ENCODE results near the gene ST3GAL4.
"Not testable (repeated sequence)": the region's sequence is repeated elsewhere in the genome, so short reads cannot be mapped to it uniquely, and the experiment has no call there.

Gene ST3GAL4

DNA sequence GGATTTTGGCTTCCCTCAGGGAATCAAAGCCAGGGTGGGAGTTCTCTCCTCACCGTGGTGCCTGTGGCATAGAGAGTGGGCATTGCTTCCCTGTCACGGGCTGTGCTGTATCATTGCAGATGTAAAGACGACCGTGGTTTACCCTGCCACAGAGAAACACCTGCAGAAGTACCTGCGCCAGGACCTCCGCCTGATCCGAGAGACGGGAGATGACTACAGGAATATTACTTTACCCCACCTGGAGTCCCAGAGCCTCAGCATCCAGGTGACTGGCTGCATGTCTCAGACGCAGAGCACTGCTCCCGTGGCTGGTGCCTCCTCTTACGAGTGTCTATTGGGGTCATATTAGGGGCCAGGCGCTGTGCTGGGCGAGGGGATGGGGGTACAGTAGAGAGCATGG lies 24.2 kb upstream of the ST3GAL4 start:
- DNase-seq, result no peak

DNA sequence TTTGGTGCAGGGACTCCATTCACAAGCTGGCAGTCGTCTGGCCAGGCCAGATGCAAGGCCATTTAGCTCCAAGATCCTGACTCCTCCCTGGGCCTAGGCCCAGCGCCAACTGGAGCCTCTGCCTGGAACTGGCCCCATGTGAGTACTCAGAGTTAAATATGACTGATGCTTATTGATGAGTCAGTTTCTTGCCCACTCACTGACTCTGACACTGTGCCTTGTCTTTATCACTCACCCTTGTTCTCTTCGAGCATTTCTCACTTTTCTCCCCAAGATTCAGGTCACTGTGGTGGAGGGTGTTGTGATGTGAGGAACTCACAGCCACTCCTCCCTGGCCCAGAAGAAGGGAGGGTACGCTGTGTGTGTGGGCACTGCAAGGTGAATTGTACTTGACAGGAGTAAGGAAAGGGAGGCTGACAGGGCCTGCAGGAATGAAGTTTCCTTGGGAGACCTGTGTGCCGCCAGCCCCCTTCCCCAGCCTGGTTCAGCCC lies 23.2 kb upstream of the ST3GAL4 start:
- no peak for DNase-seq

DNA sequence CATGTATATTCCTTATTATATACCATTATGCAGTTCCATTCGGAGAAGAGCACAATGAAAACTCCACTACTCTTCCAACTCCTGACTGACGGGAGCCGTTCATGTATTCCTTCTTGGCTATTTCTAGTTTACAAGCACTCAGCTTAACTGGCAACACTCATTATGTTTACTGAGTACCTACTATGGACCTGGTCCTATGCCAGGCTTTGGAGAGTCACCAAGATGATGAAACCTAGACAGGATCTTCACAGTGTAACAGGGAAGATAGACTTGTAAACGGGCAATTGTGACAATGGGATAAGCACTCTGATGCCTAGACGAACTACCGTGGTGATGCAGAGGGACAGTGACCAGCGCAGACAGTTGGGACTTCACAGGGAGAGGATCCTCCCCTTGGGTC lies 22.3 kb upstream of the ST3GAL4 start:
- no peak for DNase-seq

- DNase-seq, result no peak
These were observed 20.6 kb upstream of the ST3GAL4 start for GRCh38 chr11:126334659-126335462.

- no peak for DNase-seq
These were observed 20.1 kb upstream of the ST3GAL4 start for GRCh38 chr11:126335463-126335760.

DNA sequence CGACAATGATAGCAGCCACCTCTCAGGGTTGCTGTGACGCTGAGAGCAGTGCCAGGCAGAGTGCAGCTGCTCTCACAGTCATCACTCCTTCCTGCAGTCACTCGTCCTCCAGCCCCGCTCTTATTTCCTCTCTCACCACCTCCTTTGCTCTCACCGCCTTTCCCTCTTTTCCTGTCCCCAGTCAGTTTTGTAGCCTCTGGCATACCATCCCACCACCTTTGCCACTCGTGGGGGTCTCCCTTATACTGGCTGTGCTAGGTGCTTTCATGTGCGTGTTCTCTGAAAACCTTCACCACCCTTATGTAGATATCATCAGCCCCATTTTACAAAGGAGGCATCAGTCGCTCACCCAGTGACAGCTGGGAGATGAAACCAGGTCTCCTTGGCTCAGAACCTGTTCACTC lies 19.3 kb upstream of the ST3GAL4 start:
- peak; percentile 37 to 49 for DNase-seq

DNA sequence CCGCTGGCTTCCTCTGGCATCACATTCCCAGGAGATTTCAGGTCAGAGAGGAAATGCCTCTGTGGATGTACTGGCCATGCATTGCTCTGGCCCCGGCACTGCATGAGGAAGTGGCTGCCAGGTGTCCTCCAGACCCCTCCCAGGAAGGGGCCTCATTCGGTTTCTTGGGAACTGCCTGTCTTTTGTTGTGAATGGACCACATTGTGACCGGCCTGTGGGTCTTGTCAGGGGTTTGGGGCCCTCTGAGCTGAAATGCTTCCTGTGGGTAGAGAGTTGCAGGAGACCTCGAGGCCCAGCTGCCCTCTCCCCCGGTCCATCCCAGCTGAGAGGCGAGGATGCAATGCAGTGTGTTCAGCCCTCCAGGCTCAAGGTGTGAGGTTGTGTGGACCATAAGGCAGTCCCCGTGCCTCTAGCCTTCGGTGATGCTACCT lies 18.8 kb upstream of the ST3GAL4 start:
- peak; percentile 10 to 25 for DNase-seq

- DNase-seq, result no peak
These were observed 18.4 kb upstream of the ST3GAL4 start for GRCh38 chr11:126337126-126337473.

DNA sequence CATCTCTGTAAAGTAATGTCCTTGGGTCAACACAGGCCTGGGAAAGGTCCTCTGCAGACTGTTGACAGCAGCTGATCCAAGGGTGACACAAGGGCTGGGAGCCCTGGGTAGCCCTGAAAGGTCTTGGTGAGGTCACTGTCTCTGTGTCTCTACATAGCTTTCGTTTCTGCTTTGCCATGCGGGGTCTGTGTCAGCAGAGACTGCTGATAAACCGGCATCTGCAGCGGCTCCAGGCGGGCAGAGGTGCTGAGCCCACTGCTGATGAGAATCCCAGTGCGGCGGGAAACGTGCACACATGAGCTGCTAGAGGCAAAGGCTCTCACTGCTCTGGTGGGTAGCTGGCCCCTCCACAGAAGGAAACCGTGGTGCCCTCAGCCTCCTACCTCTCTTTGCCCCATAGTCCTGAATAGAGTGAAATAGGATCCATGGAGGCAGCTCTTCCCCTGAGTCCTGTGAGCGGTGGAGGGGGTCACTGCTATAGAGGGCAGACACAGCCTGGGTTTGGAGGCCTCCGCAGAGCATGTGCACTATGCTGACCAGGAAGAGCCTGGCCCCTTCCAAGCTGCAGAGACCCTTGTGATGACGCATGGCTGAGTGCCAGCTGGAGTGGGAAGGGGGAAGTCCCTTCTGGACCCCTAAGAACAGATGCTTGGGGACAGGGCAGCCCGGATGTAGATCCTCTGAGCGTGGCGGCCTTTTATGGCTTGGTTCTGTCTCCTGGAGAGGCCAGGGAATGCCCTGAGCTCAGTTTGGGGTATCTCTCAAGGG lies 17.8 kb upstream of the ST3GAL4 start:
- no peak for DNase-seq

DNA sequence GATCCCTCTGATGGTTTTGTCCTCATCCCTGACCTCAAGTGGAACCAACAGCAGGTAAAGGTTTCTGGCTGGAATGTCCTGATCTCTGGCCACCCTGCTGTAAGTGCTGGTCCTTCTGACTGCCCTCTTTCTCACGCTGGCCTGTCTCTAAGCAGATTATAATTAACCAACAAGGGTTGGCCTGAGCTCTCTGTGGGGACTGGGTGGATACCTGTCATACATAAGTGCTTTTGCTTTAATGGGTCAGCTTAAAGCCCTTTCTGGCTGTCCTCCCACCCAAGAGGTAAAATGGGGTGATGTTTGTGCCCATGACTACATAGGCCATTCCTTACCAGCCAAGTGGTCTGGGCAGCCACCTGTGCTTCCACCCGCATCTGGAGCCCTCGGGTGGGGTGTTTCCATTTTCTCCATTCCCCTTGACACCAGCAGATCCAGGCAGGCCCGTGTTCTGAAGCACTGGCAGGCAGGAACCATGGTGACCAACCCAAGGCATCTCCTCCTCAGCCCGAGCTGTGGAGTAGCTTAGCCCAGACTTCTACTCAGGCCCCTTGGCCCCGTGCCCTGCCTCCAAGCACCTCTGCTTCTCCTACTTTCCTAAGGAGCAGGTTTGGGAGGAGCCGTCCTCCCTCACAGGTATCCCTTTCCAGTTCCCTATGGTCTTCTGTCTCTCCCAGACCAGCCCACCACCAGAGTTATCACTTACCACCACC lies 17.0 kb upstream of the ST3GAL4 start:
- no peak for DNase-seq

DNA sequence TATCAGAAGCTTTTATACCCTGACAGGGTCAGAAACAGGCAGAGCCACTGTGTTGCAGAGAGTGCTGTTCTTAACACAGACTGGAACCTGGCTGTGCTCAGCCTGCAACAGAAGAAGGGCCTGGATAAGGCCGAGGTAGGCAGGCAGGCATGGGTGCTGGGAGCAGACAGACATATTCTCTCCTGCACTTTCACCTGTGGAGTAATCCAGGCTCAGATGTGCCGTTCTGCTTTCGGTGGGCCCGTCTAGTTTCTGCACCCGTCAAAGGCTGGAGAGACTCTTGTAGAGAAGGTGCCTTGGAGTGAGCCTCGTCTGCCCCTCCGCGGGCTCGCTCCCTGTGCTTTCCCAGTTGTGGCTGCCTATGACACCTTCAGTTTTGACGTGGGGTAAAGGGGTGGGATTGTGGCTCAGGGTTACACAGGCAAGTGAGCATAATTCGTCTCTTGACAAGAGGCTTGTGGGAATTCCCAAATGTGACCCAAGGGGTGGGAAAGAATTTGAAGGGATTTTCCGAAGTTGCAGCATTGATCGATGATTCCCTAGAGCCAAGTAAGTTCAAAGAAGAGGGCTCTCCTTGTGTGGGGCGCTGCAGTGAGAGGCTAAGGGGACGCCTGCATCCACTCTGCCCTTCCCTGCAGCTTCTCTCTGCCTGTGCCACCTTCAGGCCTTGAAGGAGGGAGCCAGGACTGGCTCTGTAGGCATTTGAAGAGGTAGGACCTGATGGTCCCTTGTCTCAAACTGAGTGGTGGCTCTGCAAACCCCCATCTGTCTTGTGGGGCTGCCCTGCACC lies 16.2 kb upstream of the ST3GAL4 start:
- no peak for DNase-seq

DNA sequence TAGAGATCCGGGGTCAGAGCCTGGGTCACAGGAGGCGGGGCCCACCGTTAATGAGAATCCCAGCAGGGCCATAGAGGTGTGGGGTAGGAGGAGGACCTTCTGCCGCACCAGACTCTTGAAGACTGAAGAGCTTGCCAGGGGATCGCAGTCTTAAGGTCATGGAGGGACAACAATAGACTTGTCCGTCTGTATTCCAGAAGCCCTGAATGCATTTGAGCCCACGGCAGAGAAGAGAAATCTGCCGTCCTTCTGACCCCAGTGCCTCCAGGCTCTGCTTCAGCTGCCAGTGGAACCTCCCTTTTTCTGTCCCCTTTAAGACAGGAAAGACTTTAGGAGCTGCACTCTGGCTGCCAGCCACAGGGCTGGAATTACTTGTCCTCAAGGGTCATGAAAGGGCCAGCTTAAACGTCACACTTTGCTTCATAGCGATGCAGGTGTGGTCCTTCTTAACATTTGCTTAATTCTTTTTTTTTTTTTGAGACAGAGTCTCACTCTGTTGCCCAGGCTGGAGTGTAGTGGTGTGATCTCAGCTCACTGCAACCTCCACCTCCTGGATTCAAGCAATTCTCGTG lies 15.5 kb upstream of the ST3GAL4 start:
- no peak for DNase-seq

GRCh38 chr11:126340960-126341606 lies 14.4 kb upstream of the ST3GAL4 start:
- no peak for DNase-seq

DNA sequence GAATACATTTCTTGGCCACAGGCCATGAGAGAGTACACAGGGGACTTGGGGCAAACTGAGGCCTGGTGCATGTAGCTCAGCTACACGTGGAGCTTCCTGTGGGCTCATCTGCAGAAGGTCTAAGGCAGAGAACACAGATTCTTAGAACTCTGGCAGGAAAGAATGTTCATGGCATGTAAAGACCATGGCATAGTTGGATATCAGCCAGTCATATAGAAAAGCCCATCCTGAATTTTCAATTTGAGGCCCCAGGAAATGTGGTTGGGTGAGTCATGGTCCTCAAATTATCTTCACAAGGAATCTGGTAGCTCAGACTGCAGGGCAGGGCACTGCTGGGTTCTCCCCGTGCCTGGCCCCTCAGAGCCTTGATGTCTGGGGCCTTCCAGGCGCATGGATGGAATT lies 13.7 kb upstream of the ST3GAL4 start:
- DNase-seq, result peak; percentile 70 to 71

DNA sequence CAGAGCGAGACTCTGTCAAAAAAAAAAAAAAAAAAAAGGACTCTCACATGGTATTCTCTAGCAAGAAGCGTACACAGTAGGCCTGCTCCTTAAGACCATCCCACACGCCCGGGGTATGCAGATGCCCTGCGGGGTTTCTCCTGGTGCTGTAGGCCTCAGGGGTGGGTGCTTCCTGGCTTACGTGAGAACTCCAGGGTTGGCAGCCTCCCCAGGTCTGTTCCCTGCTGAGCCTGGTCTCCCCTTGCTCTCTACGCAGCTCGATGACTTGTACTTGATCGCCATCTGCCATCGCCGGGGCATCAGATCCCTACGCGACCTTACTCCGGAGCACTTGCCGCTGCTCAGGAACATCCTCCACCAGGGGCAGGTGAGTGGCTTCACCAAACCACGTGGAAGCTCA lies 12.4 kb upstream of the ST3GAL4 start:
- no peak for DNase-seq

GRCh38 chr11:126344141-126345080 lies 11.1 kb upstream of the ST3GAL4 start:
- DNase-seq, result no peak

- DNase-seq, result no peak
These were observed 10.2 kb upstream of the ST3GAL4 start for GRCh38 chr11:126345283-126345682.

DNA sequence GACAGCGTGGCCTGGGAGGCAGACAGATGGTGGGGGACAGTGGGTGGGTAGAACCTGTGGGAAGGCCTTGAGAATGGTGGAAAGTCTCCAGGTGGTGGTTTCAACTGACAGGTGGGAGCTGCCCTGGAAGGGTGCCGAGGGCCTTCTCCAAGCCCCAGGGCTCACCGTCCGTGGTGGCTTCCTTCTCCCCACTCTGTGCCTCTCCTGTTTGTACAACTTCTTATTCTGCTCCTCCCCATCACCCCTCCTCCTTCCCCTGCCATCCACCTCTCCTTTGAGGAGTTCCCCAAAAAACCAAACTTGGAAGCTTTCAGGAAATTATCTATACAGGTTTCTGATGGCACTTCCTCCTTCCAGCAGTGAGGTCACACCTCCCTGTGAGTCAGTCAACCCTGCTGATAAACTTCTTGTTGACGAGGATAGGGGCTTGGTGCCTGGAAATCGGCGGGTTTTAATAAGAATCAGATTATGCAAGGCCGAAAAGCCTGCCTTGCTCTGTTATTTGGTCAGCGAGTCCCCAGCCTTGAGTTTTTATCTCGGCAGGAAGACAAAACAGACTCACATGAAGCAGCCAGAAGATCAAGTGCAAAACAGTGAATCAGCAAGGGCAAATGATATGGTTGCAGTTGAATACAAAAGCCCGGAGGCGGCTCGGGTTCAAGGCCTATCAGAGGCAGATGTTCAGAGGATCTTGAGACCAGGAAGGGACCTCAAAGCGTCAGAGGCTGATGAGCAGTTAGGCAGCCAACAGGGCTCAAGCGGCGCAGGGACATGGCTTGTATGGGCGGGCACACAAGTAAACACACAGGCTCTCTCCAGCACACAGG lies 9.5 kb upstream of the ST3GAL4 start:
- DNase-seq, result peak; percentile 76 to 83

- DNase-seq, result no peak
These were observed 8.9 kb upstream of the ST3GAL4 start for GRCh38 chr11:126346586-126346940.

GRCh38 chr11:126346946-126347345 lies 8.5 kb upstream of the ST3GAL4 start:
- not testable (repeated sequence) for DNase-seq

All from Kasumi-1 (cell line).